ENCODE results near the gene WDFY1.
"Not testable (repeated sequence)": the region's sequence is repeated elsewhere in the genome, so short reads cannot be mapped to it uniquely, and the experiment has no call there.

The WDFY1 gene

GRCh38 chr2:223880796-223881195 is 64.3 kb downstream of the WDFY1 start:
- TF ChIP-seq CTCF (conservative IDR thresholded peaks at IDR 0.05) = no peak
- TF ChIP-seq ZFX (IDR thresholded peaks at IDR 0.05) = no peak
- H3K27ac ChIP-seq = no peak overlapping the region

GRCh38 chr2:223877721-223878410 is 67.3 kb downstream of the WDFY1 start:
- TF ChIP-seq CTCF (conservative IDR thresholded peaks at IDR 0.05) = no peak
- no peak for TF ChIP-seq ZFX (IDR thresholded peaks at IDR 0.05)

GRCh38 chr2:223873672-223874071 is 71.5 kb downstream of the WDFY1 start:
- H3K27ac ChIP-seq = no peak overlapping the region
- TF ChIP-seq ZFX (IDR thresholded peaks at IDR 0.05) (no peak), CTCF (conservative IDR thresholded peaks at IDR 0.05) (no peak)

More at GRCh38 chr2:223877721-223878410, 67.3 kb downstream of the WDFY1 start:
- no peak overlapping the region for H3K27ac ChIP-seq

- not testable (repeated sequence) for H3K27ac ChIP-seq
These were observed 72.4 kb downstream of the WDFY1 start for GRCh38 chr2:223872772-223873171.

- H3K27ac ChIP-seq = not testable (repeated sequence)
These were observed 73.5 kb downstream of the WDFY1 start for GRCh38 chr2:223871661-223872060.

- H3K27ac ChIP-seq = no peak overlapping the region
- no peak for TF ChIP-seq CTCF (conservative IDR thresholded peaks at IDR 0.05)
- no peak for TF ChIP-seq ZFX (IDR thresholded peaks at IDR 0.05)
These were observed 74.1 kb downstream of the WDFY1 start for GRCh38 chr2:223870840-223871611.

GRCh38 chr2:223868005-223868404 is 77.1 kb downstream of the WDFY1 start:
- H3K27ac ChIP-seq = no peak overlapping the region
- TF ChIP-seq CTCF (conservative IDR thresholded peaks at IDR 0.05) = no peak
- TF ChIP-seq ZFX (IDR thresholded peaks at IDR 0.05) = no peak

- TF ChIP-seq CTCF (conservative IDR thresholded peaks at IDR 0.05) (no peak), ZFX (IDR thresholded peaks at IDR 0.05) (no peak)
- H3K27ac ChIP-seq = no peak overlapping the region
These were observed 79.1 kb downstream of the WDFY1 start for GRCh38 chr2:223865907-223866508.

All from C4-2B (cell line).